GM21423 (cell line): ENCODE data around the gene RAB27B.
"Not testable (repeated sequence)": the region's sequence is repeated elsewhere in the genome, so short reads cannot be mapped to it uniquely, and the experiment has no call there.

Experiments used
- ATAC-seq: cut with Tn5 transposase; IDR thresholded peaks from one replicate; pipeline ENCODE4 v1.9.1; 2021; ENCODE audit warnings: mild to moderate bottlenecking, moderate library complexity; ENCODE audit not compliant: unreplicated experiment

RAB27B gene

GRCh38 chr18:54813977-54814565 lies 14.2 kb upstream of the RAB27B start:
- ATAC-seq, result no peak

- no peak for ATAC-seq
These were observed 13.2 kb upstream of the RAB27B start for GRCh38 chr18:54815086-54815485.

- not testable (repeated sequence) for ATAC-seq
These were observed 7.4 kb upstream of the RAB27B start for GRCh38 chr18:54820785-54821275.

GRCh38 chr18:54822872-54823845 lies 5.1 kb upstream of the RAB27B start:
- no peak for ATAC-seq

- no peak for ATAC-seq
These were observed 3.5 kb upstream of the RAB27B start for GRCh38 chr18:54824761-54825160.

GRCh38 chr18:54825601-54826344 lies 2.5 kb upstream of the RAB27B start:
- ATAC-seq, result no peak

GRCh38 chr18:54828986-54829385 lies 709 bp downstream of the RAB27B start:
- no peak for ATAC-seq

- ATAC-seq, result no peak
These were observed 1.6 kb downstream of the RAB27B start for GRCh38 chr18:54829856-54830255.

GRCh38 chr18:54830260-54830659 lies 2.0 kb downstream of the RAB27B start:
- ATAC-seq, result no peak

GRCh38 chr18:54830866-54831265 lies 2.6 kb downstream of the RAB27B start:
- no peak for ATAC-seq

GRCh38 chr18:54835944-54836343 lies 7.7 kb downstream of the RAB27B start:
- no peak for ATAC-seq

GRCh38 chr18:54843314-54843713 lies 15.0 kb downstream of the RAB27B start:
- ATAC-seq, result no peak

GRCh38 chr18:54845787-54846186 lies 17.5 kb downstream of the RAB27B start:
- no peak for ATAC-seq

- no peak for ATAC-seq
These were observed 19.8 kb downstream of the RAB27B start for GRCh38 chr18:54848121-54848520.

- no peak for ATAC-seq
These were observed 21.4 kb downstream of the RAB27B start for GRCh38 chr18:54849683-54850082.

- ATAC-seq, result no peak
These were observed 22.3 kb downstream of the RAB27B start for GRCh38 chr18:54850598-54850997.

- ATAC-seq, result no peak
These were observed 24.8 kb downstream of the RAB27B start for GRCh38 chr18:54852780-54853675.

GRCh38 chr18:54855050-54855449 lies 26.8 kb downstream of the RAB27B start:
- ATAC-seq, result not testable (repeated sequence)

GRCh38 chr18:54856105-54856646 lies 27.9 kb downstream of the RAB27B start:
- ATAC-seq, result no peak

- ATAC-seq, result no peak
These were observed 29.2 kb downstream of the RAB27B start for GRCh38 chr18:54857499-54857898.
